Endothelial cell of umbilical vein (primary cell): Measurements from ENCODE around the gene RHBDD3. TPM values are rescaled to one million over a fixed set of nuclear protein-coding genes. Genes with fewer than 3 reads are reported as not detected.

Experiments used
- BruUV-seq: library from RNA; stranded (reverse); fragments of 400-500 nt; replicated peaks from 2 replicates; lab custom pipeline; 2021; lab: Mats Ljungman, UMichigan
- CTCF ChIA-PET: fragments of 300-600, 350-600 bp; sonication (Branson Sonifier 250); formaldehyde crosslinking; loops from one replicate; lab custom pipeline; 2021; ENCODE audit warnings: antibody characterized with exemption, inconsistent platforms; lab: Charles Lee
- POLR2A ChIA-PET: fragments of 300-600, 350-600 bp; sonication (Branson Sonifier 250); formaldehyde crosslinking; loops from one replicate; lab custom pipeline; 2021; ENCODE audit warnings: antibody characterized with exemption, inconsistent platforms; lab: Charles Lee
- DNase-seq: peaks from one replicate; pipeline ENCODE4 v3.0.0-alpha.2; 2011; ENCODE audit warnings: low read depth, low spot score
- FAIRE-seq: peaks from 2 replicates; lab custom pipeline; 2011; peaks lifted over from hg19 to GRCh38; lab: Jason Lieb, UNC
- H2AFZ ChIP-seq: 2 replicates; pipeline ENCODE4 v1.6.0; 2012; ENCODE audit warnings: low read depth, low read length, control low read depth, inconsistent platforms
- H3K27ac ChIP-seq: 2 replicates; pipeline ENCODE4 v1.5.1; 2011; ENCODE audit warnings: low read depth, mild to moderate bottlenecking, control low read depth, low read length, moderate library complexity; ENCODE audit not compliant: insufficient read depth
- H3K27me3 ChIP-seq, 2 experiments: 2 replicates each; pipeline versions ENCODE4 v1.6.0 to v1.6.1; 2011; ENCODE audit warnings: low read length in 2 of 2, mixed read lengths in 1 of 2; ENCODE audit not compliant: control insufficient read depth in 2 of 2, insufficient read depth in 2 of 2
- H3K36me3 ChIP-seq, 2 experiments: 2 replicates in 1 of 2; 3 replicates in 1 of 2; pipeline ENCODE4 v1.5.1; 2011; ENCODE audit warnings: low read length in 2 of 2, mild to moderate bottlenecking in 1 of 2, moderate library complexity in 1 of 2; ENCODE audit not compliant: control insufficient read depth in 2 of 2, insufficient read depth in 2 of 2; ENCODE audit errors: extremely low read depth in 1 of 2
- H3K4me1 ChIP-seq: 3 replicates; pipeline ENCODE4 v1.5.1; 2011; ENCODE audit warnings: mild to moderate bottlenecking, low read length; ENCODE audit not compliant: control insufficient read depth, insufficient read depth; ENCODE audit errors: extremely low read depth
- H3K4me2 ChIP-seq: 2 replicates; pipeline ENCODE4 v1.6.1; 2011; ENCODE audit warnings: low read length, control low read depth, mixed read lengths; ENCODE audit not compliant: insufficient read depth
- H3K4me3 ChIP-seq, 3 experiments: fragments of 200-600 bp in 1 of 3; sonication (generic), shearing (Covaris generic) in 1 of 3; replicated peaks in 1 of 3; 2 replicates each; pipeline ENCODE4 v1.5.1; 2011 to 2016; ENCODE audit warnings: control low read depth in 3 of 3, low read length in 3 of 3, mild to moderate bottlenecking in 2 of 3, inconsistent platforms in 1 of 3, low read depth in 1 of 3, moderate library complexity in 1 of 3; ENCODE audit not compliant: insufficient read depth in 1 of 3
- H3K79me2 ChIP-seq: 2 replicates; pipeline ENCODE4 v1.6.0; 2012; ENCODE audit warnings: low read length, inconsistent platforms; ENCODE audit not compliant: control insufficient read depth, insufficient read depth
- H3K9ac ChIP-seq: replicated peaks from 2 replicates; pipeline ENCODE3; 2011; ENCODE audit warnings: low read length, control low read depth; ENCODE audit not compliant: insufficient read depth; ENCODE audit errors: extremely low read depth
- H3K9me1 ChIP-seq: replicated peaks from 3 replicates; pipeline ENCODE4 v1.6.0; 2011; ENCODE audit warnings: mild to moderate bottlenecking, low read length; ENCODE audit not compliant: control insufficient read depth, insufficient read depth; ENCODE audit errors: extremely low read depth
- H3K9me3 ChIP-seq: replicated peaks from 2 replicates; pipeline ENCODE4 v1.5.1; 2012; ENCODE audit warnings: low read length, inconsistent platforms; ENCODE audit not compliant: control insufficient read depth, insufficient read depth
- H4K20me1 ChIP-seq: replicated peaks from 2 replicates; pipeline ENCODE3; 2011; ENCODE audit warnings: mild to moderate bottlenecking, low read length; ENCODE audit not compliant: control insufficient read depth, insufficient read depth; ENCODE audit errors: extremely low read depth
- CTCF ChIP-seq, 2 donors: IDR thresholded peaks; 1 replicate in 1 of 2; 2 replicates in 1 of 2; pipeline ENCODE4 v1.5.1; 2011; ENCODE audit warnings: low read length in 2 of 2, mild to moderate bottlenecking in 2 of 2, moderate library complexity in 2 of 2, control low read depth in 1 of 2, inconsistent platforms in 1 of 2, low read depth in 1 of 2; ENCODE audit not compliant: insufficient read depth in 1 of 2; ENCODE audit errors: extremely low read depth in 1 of 2
- EZH2 ChIP-seq: IDR thresholded peaks from 2 replicates; pipeline ENCODE4 v1.6.1; 2012; ENCODE audit warnings: borderline replicate concordance, low read depth, mild to moderate bottlenecking, moderate library complexity, low read length, inconsistent platforms; ENCODE audit not compliant: severe bottlenecking
- FOS ChIP-seq: IDR thresholded peaks from 2 replicates; pipeline ENCODE4 v1.6.1; 2011; ENCODE audit warnings: mild to moderate bottlenecking, low read length, moderate library complexity, borderline replicate concordance; ENCODE audit not compliant: insufficient read depth
- GATA2 ChIP-seq: IDR thresholded peaks from 2 replicates; pipeline ENCODE4 v1.7.0; 2011; ENCODE audit warnings: low read depth, mild to moderate bottlenecking, moderate library complexity, mixed read lengths, low read length; ENCODE audit not compliant: insufficient read length, insufficient read depth
- JUN ChIP-seq: IDR thresholded peaks from 2 replicates; pipeline ENCODE4 v1.6.1; 2011; ENCODE audit warnings: borderline replicate concordance, low read depth; ENCODE audit not compliant: insufficient read length, insufficient read depth
- MAX ChIP-seq: IDR thresholded peaks from 2 replicates; pipeline ENCODE4 v1.6.1; 2011; ENCODE audit not compliant: insufficient read depth, insufficient read length
- MYC ChIP-seq: IDR thresholded peaks from one replicate; pipeline ENCODE4 v1.6.1; 2011; ENCODE audit warnings: mild to moderate bottlenecking, low read depth, low read length
- POLR2A ChIP-seq: IDR thresholded peaks from 2 replicates; pipeline ENCODE4 v1.6.1; 2012; ENCODE audit warnings: low read depth, mild to moderate bottlenecking, control low read depth, low read length
- POLR2AphosphoS5 ChIP-seq: IDR thresholded peaks from 2 replicates; pipeline ENCODE4 v1.6.1; 2012; ENCODE audit warnings: low read depth, mild to moderate bottlenecking, control low read depth, low read length, moderate library complexity; ENCODE audit not compliant: insufficient read depth
- dilution Hi-C: fragments of 300-500 bp; cut with MboI; formaldehyde crosslinking; loops from one replicate; pipeline ENCODE4 v1.15.0; 2019; ENCODE audit warnings: low sequenced_read_pairs; ENCODE audit not compliant: extremely low pct_ligation_motif_present
- intact Hi-C: fragments of 100-400 bp; cut with micrococcal nuclease; formaldehyde crosslinking; loops from one replicate; pipeline ENCODE4 v1.10.0; 2022
- polyA plus RNA-seq, 4 experiments: library from polyadenylated mRNA; depleted of rRNA in 3 of 4; stranded (reverse) in 3 of 4; unstranded in 1 of 4; fragments of >200 nt; gene quantifications; 2 replicates each; pipeline versions ENCODE4 v1.2.1 to v1.2.3, GENCODE V29; 2011 to 2012; ENCODE audit warnings: missing spikeins in 1 of 4
- total RNA-seq: library from RNA; stranded (reverse); gene quantifications from 2 replicates; pipeline ENCODE4 v1.2.3, GENCODE V29; 2021

RHBDD3 gene
- total and polyA plus RNA-seq, 2 donors (not counting 3 experiments of a cell fraction or from before 2014, with no cell fraction given), result 31.3 to 37.2 TPM

GRCh38 chr22:29266564-29267461 is 968 bp downstream of the RHBDD3 start:
- Histone ChIP-seq H3K9me1 (no peaks in the 10 kb centered on the region), H4K20me1 (peaks cover 15% of the 10 kb centered on the region), H3K4me2 (peak overlapping the region; percentile 95), H3K4me1 (peaks cover 40% of the 10 kb centered on the region), H3K9me3 (no peaks in the 10 kb centered on the region), H3K9ac (peak overlapping the region; percentile 100), H3K27ac (peak overlapping the region; percentile 100), H2AFZ (peak overlapping the region; percentile 90), H3K79me2 (peaks cover 55% of the 10 kb centered on the region), H3K4me3 (peak overlapping the region; percentile 75 to 85 (median 84)), H3K27me3 (no peaks in the 10 kb centered on the region), H3K36me3 (peaks cover 11 to 12% of the 10 kb centered on the region in 2 experiments)
- FAIRE-seq (no peak), DNase-seq (peak; percentile 20)
- TF ChIP-seq CTCF (IDR thresholded peaks at IDR 0.05; ENCODE audit: extremely low read depth in 1 of 2, insufficient read depth in 1 of 2, low read depth in 1 of 2, low read length in 2 of 2) (no peak), JUN (no peak), MAX (no peak), POLR2A (no peak), FOS (no peak), GATA2 (no peak), MYC (no peak), POLR2AphosphoS5 (no peak), EZH2 (no peak)
- dilution Hi-C loops (no loop called here), intact Hi-C loops (loop anchor here (5.0 kb wide), 1 partner anchor 40 kb away; the partner anchor contains the start of gene GAS2L1)
- no TSS peak for BruUV-seq
- ChIA-PET CTCF (interaction anchor here (2.2 kb wide), 1 partner anchor 21 kb away, joined by 11 read pairs; no protein-coding TSS in a partner anchor), POLR2A (no interaction called here)
